Pulmonary artery endothelial cell (primary cell): ENCODE measurements around the gene FIGLA. TPM values are rescaled to one million over a fixed set of nuclear protein-coding genes. Genes with fewer than 3 reads are reported as not detected.
"Not testable (repeated sequence)": the region's sequence is repeated elsewhere in the genome, so short reads cannot be mapped to it uniquely, and the experiment has no call there.

Source experiments
- DNase-seq: peaks from one replicate; pipeline ENCODE4 v3.0.0-alpha.2; 2011; ENCODE audit warnings: low read depth, low spot score
- total RNA-seq: library from RNA; depleted of rRNA; stranded (reverse); fragments of >200 nt; gene quantifications from 2 replicates; pipeline ENCODE4 v1.2.3, GENCODE V29; 2014

Gene FIGLA
- total RNA-seq, 1 donor from 2014 or later = not detected

DNA sequence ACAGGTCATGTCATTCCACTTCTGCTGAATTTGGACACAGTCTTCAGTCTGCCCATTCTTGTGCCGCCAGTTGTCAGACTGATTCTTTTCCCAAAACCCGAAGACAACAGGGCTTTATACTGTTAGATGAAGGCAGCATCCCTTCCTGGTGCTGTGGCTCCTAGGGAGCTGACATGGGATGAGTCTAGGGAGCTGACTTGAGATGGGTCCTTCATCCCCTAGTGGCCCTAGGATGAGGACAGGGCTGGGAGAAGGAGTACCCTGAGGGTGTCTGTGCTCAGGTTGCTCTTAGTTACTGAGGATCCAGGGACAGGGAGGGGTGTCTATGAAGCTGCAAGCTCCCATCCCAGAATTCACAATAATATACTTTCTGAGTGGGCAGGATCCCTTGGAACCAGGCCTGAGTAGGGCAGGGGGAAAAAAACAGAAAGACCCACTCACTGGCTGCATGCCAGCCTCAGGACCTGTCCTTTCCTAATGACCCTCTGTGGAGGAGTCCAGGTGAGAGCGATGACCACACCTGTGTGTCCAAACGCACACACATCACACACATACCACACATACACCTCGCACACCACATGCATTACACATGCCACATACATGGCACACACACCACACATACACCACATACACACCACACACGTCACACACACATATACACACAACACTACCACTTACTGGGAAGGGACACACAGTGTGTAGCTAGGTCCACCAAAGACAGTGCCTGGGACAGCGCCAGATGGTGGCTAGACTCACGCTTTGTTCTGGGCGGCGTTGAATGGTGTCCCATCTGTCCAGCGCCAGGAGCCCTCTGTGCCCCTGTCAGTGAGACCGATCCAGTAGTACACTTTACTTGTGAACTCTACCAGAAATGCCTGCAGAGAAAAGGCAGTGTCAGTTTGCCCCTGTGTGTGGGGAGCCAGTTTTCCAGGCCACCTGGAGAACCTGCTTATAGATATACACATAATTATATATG is 18.8 kb upstream of the FIGLA start:
- no peak for DNase-seq

DNA sequence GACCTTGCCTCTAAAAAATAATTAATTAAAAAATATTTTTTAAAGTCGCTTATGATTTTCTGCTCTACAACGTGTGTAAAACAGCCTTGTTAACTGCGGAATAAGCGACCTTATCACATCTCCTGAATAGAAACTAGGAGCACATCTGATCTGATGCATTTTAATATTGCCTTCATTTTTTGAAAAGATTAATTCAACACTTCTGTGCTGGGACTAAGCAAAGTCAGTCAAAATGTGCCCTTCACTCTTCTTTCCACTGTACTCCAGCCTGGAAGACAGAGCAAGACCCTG is 17.3 kb upstream of the FIGLA start:
- DNase-seq = no peak

DNA sequence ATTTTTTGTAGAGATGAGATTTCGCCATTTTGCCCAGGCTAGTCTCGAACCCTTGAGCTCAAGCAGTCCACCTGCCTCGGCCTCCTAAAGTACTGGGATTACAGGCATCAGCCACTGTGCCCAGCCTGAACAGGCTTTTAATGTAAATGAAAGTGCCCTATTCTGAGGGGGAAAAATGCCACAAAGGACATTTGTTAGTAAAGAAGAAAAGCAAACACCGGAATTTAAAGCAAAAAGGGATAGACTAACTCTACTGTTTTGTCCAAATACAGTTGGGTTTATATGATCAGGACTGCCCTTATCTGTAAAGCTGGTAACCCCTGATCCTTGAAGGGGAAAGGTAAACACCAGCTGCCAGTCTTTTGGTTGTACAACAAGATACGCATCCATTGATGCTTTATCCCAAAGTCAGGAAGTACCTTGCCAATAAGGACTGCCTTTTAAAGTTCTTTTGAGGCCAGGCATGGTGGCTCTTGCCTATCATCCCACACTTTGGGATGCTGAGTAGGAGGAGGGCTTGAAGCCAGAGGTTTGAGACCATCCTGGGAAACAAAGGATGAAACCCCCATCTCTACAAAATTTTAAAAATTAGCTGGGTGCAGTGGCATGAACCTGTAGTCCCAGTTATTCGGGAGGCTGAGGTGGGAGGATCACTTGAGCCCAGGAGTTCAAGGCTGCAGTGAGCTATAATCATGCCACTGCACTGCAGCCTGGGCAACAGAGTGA is 16.8 kb upstream of the FIGLA start:
- DNase-seq = no peak

DNA sequence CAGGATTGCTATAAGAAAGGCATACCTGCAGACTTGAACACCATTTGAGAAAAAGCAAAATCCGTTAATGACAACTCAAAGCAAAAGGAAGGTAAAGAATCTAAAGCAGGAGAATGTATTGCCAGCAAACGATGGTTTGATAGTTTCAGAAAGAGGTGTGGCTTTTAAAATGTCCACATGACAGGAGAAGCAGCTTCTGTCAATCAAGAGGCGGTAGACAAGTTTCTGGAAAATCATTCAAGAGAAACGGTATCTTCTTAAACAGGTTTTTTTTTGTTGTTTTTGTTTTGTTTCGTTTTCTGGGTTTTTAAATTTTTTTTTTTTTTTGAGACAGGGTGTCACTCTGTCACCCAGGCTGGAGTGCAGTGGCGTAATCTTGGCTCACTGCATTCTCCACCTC is 16.2 kb upstream of the FIGLA start:
- no peak for DNase-seq

DNA sequence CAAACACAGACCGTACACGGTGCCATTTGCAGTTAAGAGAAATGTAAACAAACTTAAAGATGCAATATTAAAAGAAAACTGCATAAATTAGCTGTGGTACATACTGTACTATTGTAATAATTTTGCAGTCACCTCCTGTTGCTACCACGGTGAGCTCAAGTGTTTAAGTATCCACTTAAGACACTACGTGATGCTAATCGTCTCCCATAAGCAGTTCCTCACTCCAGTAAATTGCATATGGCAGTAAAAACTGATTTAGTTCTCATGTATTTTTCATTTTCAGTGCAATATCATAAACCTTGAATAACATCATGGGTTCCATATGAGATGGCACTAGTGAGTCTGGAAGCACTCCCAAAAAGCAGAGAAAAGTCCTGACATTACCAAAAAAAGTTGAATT is 15.6 kb upstream of the FIGLA start:
- DNase-seq = no peak

DNA sequence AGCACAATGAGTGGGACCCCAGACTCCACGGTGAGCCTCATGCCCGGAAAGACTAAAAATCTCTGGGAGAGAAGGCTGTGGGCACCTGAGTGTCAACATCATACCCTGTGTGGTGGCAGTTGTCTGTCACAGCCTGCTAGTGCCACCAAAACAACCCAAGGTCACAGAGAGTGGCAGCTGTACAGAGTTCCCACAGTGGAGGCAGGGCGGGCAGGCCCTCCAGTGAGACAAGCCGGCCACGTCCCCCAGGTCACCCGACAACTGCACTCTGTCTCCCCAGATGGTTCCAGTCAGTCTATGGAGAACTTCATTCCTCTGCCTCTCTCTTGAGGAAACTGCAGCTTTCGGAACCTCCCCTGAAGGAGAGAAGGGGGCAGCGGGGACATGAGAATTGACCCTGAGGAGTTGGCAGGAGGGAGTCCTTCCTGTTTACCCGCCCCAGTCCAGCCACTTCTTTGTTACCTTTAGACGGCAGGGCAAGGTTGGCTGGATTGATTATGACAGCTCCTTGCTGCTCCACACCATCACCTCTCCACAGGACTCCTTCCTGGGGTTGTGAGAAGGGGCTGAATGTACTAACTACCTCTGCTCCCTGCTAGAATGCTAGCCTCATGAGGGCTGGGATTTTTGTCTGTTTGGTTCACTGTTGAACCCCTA is 11.3 kb upstream of the FIGLA start:
- DNase-seq = no peak

DNA sequence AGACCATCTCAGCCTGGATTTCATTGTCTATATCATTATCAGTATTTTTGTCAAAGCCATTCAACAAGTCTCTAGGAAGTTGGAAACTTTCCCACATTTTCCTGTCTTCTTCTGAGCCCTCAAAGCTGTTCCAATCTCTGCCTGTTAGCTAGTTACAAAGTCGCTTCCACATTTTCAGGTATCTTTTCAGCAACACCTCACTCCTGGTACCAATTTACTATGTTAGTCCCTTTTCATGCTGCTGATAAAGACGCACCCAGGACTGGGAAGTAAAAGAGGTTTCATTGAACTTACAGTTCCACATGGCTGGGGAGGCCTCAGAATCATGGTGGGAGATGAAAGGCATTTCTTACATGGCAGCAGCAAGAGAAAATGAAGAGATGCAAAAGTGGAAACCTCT is 9.3 kb upstream of the FIGLA start:
- no peak for DNase-seq

DNA sequence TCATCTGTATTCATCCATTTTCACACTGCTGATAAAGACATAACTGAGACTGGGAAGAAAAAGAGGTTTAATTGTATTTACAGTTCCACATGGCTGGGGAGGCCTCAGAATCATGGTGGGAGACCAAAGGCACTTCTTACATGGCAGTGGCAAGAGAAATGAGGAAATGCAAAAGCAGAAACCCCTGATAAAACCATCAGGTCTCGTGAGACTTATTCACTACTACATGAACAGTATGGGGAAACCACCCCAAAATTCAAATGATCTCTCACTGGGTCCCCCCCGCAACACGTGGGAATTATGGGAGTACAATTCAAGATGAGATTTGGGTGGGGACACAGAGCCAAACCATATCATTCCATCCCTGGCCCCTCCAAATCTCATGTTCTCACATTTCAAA is 7.6 kb upstream of the FIGLA start:
- DNase-seq = not testable (repeated sequence)

DNA sequence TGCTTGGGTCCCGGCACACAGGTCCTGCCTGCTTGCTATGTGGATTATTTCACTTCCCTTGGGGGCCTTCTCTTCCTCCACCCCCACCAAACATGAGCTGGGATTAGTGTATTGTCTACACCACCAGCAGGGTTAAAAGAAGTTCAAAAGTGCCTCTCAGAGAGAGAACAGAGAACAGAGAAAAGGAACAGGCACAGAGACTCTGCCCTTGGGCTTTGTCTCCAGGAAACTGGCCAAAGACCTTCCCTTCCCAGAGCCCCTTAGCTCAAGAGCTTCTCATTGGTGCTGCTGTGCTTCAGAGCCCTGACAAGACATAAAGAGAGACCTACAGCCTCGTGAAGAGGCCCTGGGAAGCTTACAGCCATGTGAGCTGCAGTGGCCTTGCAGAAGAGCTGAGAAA is 7.1 kb upstream of the FIGLA start:
- DNase-seq = no peak

DNA sequence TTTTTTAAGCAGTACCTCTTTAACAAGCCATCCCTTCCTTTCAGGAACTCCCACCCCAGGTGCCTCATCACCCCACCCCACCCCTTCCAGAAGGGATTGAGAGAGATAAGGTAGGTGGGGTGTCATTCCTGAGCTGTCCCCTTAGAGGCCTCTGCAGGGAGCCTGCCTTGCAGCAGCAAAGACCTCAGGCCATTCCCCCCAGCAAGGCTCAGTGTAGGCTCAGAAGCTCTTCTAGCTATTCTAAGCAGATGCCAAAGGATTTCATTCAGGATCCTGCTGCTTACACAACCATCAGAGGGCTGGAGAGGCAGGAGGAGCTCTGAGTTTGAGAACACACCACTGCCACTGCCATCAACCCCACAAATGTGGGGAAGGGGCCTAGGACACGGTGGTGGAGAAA is 5.8 kb upstream of the FIGLA start:
- DNase-seq = no peak

DNA sequence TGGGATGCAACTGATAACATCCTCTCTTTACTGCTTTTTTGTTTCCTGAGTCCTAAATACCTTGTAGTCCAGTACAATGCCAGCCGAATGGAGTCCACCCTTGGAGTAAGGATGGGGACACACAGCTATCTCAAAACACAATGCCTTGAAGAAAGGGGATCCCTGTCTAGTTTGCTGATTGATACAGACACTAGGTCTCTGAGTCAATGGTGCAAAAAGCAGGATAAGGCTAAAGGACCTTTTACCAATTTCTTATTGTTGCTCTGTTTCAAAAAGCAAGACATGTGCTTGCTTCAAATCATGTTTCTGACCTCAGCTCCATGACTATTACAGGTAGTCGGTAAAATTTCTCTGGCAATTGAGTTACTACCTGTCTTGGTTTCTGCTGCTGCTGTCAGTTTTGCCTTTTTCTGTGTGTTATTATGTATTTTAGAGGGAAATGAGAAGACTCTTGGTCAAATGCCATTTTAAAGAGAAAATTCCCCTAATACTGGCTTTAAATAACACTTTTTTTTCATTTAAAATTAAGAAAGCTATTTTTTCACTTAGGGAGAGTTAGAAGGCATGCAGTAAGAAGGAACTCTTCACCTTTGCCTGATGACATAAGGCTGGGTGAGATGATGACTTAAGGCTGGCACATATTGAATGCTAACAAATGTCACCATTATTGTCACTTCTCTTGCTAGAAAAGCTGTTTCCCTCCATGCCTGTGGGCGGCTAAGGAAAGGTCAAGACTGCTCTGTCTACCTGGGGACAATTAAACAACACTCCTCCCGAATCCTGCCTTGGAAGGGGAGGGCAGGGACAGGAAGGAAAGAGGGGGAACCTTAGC is 4.9 kb upstream of the FIGLA start:
- no peak for DNase-seq

DNA sequence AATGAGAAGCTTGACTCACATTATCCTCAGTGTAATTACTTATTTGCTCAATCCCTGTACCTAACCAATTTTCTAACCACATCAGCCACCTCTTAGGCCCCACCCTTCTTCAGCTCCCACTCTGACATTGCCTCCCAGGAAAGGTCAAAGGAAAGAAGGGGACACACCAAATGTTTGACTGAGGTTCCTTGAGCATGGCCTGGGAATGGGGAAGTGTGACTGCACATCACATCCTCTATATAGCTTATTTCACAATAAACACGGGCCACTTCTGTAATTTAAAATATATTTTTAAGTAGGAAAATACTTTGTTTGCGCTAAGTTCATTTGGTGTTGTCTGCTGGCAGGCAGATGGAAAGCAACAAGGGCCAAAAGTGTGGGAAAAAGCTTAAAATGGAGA is 3.0 kb upstream of the FIGLA start:
- DNase-seq = no peak

DNA sequence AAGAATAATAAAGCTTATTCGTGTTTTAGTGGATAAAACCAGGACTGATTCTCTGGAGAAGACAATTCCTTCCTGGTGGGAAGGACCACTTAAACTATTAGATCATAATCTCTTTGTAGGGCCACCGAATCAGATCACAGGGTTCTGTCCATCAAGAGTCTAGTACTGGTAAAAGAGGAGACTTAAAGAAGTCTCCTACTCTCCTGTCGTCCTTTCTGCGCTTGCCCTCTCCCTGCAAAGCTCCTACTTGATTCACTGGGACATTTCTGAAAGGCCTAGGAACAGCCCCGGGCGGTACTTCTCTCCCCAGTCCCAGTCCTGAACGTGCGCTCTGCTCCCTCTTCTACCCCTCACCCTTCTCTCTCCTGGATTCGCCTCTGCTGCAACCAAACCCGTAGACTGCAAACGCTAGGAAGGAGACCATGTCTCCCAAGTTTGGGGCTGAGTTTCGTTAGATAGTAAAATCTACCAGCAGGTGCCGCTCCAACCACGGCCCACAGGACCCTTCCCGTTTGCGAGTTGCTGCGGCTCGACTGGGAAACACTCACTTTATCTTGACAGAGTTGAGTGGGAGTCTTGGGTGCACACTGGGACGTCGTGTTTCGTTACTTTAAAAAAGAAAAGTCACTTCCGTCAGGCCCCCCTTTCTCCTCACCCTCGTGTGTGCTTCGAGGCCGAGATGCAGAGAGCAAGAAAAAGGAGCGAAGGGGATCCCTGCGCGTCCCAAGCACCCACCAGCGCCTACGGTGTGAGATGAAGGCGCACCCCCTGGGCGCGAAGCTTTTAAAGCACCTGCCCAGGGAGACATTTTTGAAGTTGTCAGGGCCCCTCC is 923 bp downstream of the FIGLA start:
- DNase-seq = peak; percentile 13

DNA sequence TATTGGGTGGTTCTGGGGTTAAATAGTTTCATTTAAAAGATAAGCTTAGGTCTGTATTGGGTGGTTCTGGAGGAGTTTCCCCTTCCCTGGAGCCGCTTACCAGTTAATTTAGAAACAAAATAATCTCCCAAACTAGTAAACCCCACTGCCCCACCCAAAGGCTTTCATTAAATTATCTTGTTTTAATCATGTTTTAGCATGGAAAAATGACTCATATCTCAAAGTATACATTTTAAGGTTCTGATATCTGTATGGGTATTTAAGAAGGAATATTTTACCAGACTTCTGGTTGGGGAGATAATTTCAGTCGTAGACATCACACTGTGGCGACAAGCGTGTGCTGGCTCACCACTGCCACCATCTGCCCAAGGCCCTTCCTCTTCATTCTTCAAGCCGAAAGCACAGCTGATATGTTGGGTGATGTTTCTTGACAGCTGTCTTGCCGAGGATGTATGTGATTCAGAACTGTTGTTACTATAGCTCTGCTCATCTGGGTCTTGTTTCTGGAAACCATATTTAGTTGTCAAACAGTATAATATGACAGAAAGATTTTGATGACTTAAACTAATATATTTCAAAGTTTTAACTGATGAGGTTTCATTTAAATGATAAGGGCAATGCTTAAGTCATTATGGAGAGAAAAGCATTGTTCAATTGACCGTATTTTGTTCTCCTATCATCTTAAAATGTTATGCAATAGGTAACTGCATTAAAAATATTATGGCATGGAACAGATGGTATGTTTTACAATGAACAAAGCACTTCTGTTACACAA is 5.1 kb downstream of the FIGLA start:
- DNase-seq = no peak

DNA sequence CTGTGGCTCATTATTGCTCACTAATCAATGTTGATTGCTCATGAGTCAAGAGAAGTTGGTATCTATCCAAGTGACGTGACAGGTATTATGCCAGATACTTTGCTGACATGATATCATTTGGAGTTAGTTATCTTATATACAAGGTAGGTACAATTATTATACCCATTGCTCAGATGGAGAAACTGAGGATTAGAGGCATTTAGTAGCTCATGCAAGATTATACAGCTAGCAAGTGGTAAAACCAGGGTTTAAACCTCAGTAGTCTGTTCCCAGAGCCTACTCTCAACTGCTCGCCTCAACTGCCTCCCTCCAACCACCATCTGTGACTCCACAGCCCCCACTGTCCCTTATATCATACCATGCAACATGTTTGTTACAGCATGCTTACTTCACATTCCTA is 6.1 kb downstream of the FIGLA start:
- DNase-seq = no peak

DNA sequence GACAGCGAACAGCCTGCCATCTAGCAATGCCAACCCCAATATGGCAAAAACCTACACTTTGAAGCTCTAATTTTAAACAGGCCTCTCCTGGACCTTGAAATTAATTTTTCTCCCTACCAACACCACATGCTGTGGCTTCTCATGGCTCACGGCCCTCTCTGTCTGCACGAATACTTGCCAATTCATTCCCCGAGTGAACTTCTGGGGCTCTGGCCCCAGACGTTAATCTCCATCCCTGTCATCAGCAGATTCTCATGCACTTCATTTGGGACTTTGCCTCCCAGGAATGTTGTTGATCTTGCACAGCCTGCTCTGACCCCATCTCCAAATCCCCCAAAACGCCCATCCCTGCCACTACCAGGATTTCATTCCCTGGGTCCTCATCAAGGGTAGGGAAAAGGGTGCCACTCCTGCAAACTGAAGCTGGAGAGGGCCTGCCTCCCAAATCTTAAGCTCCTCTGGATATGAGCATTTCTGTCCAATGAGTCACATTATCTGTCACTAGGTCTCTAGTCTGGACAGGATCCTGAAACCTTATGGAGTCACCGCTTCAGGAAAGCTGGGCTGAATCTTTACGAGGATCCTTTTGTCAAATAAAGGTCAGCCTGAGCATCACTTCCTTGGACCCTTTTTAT is 10.4 kb downstream of the FIGLA start:
- no peak for DNase-seq

DNA sequence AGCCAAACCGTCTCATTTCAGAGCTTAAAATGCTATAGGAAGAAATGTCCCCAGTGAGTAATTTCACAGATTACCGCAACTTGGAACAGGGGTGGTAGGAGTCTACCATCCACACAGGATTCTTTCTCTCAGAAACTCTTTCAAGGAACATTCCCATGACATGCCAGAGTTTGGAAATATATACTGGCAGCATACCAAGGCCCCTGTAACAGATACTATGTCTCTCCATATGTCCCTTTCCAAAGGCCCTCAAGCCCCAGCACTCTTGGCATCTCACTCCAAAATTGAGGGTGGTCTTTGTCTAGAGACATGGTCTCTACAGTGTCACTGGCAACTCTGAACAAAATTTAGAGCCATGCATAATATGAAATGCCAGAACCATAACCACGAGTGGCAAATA is 11.0 kb downstream of the FIGLA start:
- DNase-seq = no peak

DNA sequence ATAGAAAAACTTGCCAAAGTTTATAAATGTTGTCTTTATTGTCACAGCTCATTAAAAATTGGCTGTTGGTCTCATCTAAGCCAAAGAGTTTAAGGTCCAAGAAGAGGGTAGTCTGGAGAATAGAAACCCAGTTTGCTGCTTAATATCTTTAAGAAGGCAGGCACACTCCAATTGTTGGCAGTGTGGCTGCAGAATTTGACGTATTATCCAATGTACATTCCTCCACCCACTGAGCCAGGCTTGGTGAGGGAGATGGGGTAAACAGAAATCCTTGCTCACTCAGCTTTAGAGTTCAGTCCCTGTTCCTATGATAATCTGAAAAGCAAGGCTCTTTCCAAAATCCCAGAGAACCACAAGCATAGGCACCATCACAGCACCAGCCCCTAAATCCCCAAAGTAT is 11.8 kb downstream of the FIGLA start:
- DNase-seq = no peak

DNA sequence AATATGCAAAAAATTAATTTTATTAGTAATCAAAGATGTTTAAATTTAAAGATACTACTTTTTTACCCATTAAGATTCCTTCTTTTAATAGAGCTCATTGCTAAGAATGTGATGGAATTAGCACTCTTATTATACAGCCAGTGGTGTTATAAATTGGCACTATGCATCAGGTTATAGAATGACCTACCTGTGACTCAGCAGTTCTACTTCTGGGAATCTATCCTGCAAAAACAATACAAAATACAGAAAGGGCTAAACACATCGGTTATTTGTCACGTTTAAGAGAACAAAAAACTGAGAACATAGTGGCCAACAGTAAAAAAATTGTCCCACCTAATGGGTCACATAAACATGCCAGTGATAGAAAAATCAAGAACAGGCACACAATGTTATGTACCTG is 13.0 kb downstream of the FIGLA start:
- no peak for DNase-seq
